ENCODE measurements around the gene KASH5.

KASH5 gene

GRCh38 chr19:49435670-49436069 is 47.6 kb downstream of the KASH5 start:
- Histone ChIP-seq H3K9me3 (ENCODE audit: low read length) (no peaks in the 10 kb centered on the region), H4K20me1 (ENCODE audit: insufficient read depth, low read length) (no peaks in the 10 kb centered on the region), H3K36me3 (ENCODE audit: insufficient read depth, low read length) (no peaks in the 10 kb centered on the region), H2AFZ (ENCODE audit: low read length) (no peak overlapping the region), H3K9me2 (ENCODE audit: low read depth, low read length) (no peaks in the 10 kb centered on the region), H3K27ac (ENCODE audit: low read depth, low read length, poor library complexity, severe bottlenecking) (no peak overlapping the region), H3K9ac (ENCODE audit: low read length) (no peak overlapping the region), H3K4me3 (ENCODE audit: low read depth, low read length, poor library complexity, severe bottlenecking) (no peak overlapping the region), H3K27me3 (ENCODE audit: insufficient read depth, low read length) (peaks cover 15% of the 10 kb centered on the region), H3K4me2 (ENCODE audit: low read length) (no peak overlapping the region), H3F3A (ENCODE audit: insufficient read depth, low read length) (no peaks in the 10 kb centered on the region), H3K79me2 (ENCODE audit: insufficient read depth, low read length) (no peaks in the 10 kb centered on the region), H3K4me1 (ENCODE audit: insufficient read depth, low read length, severe bottlenecking) (peaks cover 6% of the 10 kb centered on the region)
- TF ChIP-seq EZH2 (IDR thresholded peaks at IDR 0.05; ENCODE audit: borderline replicate concordance, low read length) (no peak), CTCF (IDR thresholded peaks at IDR 0.05; ENCODE audit: low read length) (no peak)

- Histone ChIP-seq H3K36me3 (ENCODE audit: insufficient read depth, low read length) (no peaks in the 10 kb centered on the region), H3F3A (ENCODE audit: insufficient read depth, low read length) (no peaks in the 10 kb centered on the region), H4K20me1 (ENCODE audit: insufficient read depth, low read length) (no peaks in the 10 kb centered on the region), H3K9ac (ENCODE audit: low read length) (no peak overlapping the region), H3K9me3 (ENCODE audit: low read length) (no peaks in the 10 kb centered on the region), H3K9me2 (ENCODE audit: low read depth, low read length) (no peaks in the 10 kb centered on the region), H3K27ac (ENCODE audit: low read depth, low read length, poor library complexity, severe bottlenecking) (no peak overlapping the region), H3K4me3 (ENCODE audit: low read depth, low read length, poor library complexity, severe bottlenecking) (no peak overlapping the region), H3K4me2 (ENCODE audit: low read length) (no peak overlapping the region; the same call in 1 of the 2 replicates), H3K79me2 (ENCODE audit: insufficient read depth, low read length) (no peaks in the 10 kb centered on the region), H3K4me1 (ENCODE audit: insufficient read depth, low read length, severe bottlenecking) (peaks cover 6% of the 10 kb centered on the region), H3K27me3 (ENCODE audit: insufficient read depth, low read length) (peaks cover 19% of the 10 kb centered on the region), H2AFZ (ENCODE audit: low read length) (no peak overlapping the region)
- TF ChIP-seq CTCF (IDR thresholded peaks at IDR 0.05; ENCODE audit: low read length) (no peak), EZH2 (IDR thresholded peaks at IDR 0.05; ENCODE audit: borderline replicate concordance, low read length) (no peak)
Measured at GRCh38 chr19:49436381-49437017, 48.5 kb downstream of the KASH5 start.

GRCh38 chr19:49437231-49437630 is 49.2 kb downstream of the KASH5 start:
- Histone ChIP-seq H3F3A (ENCODE audit: insufficient read depth, low read length) (peaks cover 4% of the 10 kb centered on the region; the same call in 1 of the 2 replicates), H3K36me3 (ENCODE audit: insufficient read depth, low read length) (no peaks in the 10 kb centered on the region), H3K9ac (ENCODE audit: low read length) (no peak overlapping the region), H3K4me3 (ENCODE audit: low read depth, low read length, poor library complexity, severe bottlenecking) (no peak overlapping the region), H3K4me2 (ENCODE audit: low read length) (no peak overlapping the region), H3K27ac (ENCODE audit: low read depth, low read length, poor library complexity, severe bottlenecking) (no peak overlapping the region), H3K9me3 (ENCODE audit: low read length) (no peaks in the 10 kb centered on the region), H3K4me1 (ENCODE audit: insufficient read depth, low read length, severe bottlenecking) (peaks cover 6% of the 10 kb centered on the region), H3K27me3 (ENCODE audit: insufficient read depth, low read length) (peaks cover 19% of the 10 kb centered on the region), H4K20me1 (ENCODE audit: insufficient read depth, low read length) (no peaks in the 10 kb centered on the region), H2AFZ (ENCODE audit: low read length) (no peak overlapping the region), H3K9me2 (ENCODE audit: low read depth, low read length) (no peaks in the 10 kb centered on the region), H3K79me2 (ENCODE audit: insufficient read depth, low read length) (no peaks in the 10 kb centered on the region)
- TF ChIP-seq CTCF (IDR thresholded peaks at IDR 0.05; ENCODE audit: low read length) (no peak), EZH2 (IDR thresholded peaks at IDR 0.05; ENCODE audit: borderline replicate concordance, low read length) (no peak)
